Skin epidermis (tissue), 12 donors: Measurements from ENCODE around the gene SLC12A5.

ENCODE experiments used
- H3K27ac ChIP-seq, 21 experiments: fragments of 200-600 bp; sonication (generic) in 11 of 21; one replicate each; pipeline ENCODE4 v1.5.0; 2020; ENCODE audit warnings: mild to moderate bottlenecking in 3 of 21, inconsistent platforms in 2 of 21, moderate library complexity in 2 of 21
- H3K4me3 ChIP-seq, 7 experiments: fragments of 200-600 bp; sonication (generic) in 2 of 7; one replicate each; pipeline ENCODE4 v1.5.0; 2020; ENCODE audit warnings: inconsistent platforms in 2 of 7, mild to moderate bottlenecking in 2 of 7, moderate library complexity in 1 of 7

Gene SLC12A5

DNA sequence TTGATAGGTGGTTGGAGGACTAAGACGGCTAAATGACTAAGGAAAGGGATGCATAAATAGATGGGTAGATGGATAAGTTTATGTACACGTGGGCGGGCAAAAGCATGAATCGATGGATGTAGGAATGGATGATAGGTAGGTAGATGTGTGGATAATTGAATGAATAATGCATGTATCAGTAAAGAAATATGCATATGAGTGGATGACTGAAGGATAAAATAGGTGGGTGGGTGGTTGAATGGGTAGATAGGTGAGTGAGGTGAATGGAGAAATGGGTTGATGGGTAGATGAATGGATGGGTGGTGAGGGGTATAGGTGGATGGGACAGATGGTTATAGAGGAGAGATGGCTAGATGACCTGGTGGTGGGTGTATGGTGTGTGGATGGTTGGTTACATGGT is 20.2 kb downstream of the SLC12A5 start:
- H3K27ac ChIP-seq = no peak overlapping the region
- no peak overlapping the region for H3K4me3 ChIP-seq

DNA sequence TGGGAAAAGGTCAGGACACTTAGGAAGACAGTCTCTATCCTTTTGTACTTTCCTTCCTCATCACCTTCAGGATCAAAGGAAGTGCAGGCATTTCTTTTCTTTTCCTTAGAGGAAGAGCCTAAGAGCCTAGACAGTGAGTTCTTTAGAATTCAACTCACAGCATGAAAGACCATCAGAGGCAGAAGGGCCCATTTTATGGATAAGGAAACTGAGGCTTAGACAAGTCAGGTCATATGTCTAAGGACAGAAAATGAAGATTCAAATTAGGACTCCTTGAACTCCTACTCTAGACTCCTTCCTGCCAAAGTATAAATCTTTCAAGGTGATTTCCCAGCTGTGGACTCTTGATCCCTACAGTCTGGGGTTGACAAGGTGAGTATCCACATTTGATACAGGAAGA is 20.8 kb downstream of the SLC12A5 start:
- no peak overlapping the region for H3K27ac ChIP-seq
- H3K4me3 ChIP-seq = no peak overlapping the region

DNA sequence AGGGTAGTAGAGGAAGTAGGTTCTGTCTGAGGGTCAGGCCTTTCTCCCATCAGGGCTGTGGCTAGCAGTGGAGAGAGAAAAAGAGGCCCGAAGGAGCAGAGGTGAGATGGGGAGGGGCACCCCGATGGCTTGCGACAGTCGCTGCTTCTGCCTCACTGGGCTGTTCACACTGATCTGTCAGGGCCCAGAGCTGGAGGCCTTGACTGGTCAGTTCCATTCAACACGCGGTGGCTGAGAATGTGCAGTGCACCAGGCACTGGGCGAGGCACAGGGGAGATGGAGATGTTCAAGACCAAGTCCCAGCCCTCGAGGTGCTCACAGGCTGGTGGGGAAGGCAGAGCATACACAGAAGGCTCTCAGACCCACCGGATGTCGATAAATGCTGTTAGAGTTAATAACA is 21.4 kb downstream of the SLC12A5 start:
- H3K27ac ChIP-seq = no peak overlapping the region
- no peak overlapping the region for H3K4me3 ChIP-seq

DNA sequence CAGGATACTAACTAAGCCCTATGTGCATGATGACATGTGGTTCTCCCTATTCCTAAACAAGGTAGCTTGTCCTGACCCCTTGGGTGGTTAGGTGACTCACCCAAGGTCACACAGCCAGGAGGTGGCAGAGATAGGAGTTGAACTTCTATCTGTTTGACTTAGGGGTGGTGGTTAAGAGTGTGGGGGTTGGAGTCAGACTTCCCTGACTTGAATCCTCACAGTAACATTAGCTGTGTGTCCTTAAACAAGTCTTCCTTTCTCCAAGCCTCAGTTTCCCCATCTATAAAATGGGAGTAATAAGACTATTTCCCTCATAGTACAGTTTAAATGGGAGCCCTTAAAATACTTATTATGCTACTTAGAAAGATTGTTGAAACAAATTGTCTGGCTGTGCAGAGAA is 21.9 kb downstream of the SLC12A5 start:
- no peak overlapping the region for H3K27ac ChIP-seq

DNA sequence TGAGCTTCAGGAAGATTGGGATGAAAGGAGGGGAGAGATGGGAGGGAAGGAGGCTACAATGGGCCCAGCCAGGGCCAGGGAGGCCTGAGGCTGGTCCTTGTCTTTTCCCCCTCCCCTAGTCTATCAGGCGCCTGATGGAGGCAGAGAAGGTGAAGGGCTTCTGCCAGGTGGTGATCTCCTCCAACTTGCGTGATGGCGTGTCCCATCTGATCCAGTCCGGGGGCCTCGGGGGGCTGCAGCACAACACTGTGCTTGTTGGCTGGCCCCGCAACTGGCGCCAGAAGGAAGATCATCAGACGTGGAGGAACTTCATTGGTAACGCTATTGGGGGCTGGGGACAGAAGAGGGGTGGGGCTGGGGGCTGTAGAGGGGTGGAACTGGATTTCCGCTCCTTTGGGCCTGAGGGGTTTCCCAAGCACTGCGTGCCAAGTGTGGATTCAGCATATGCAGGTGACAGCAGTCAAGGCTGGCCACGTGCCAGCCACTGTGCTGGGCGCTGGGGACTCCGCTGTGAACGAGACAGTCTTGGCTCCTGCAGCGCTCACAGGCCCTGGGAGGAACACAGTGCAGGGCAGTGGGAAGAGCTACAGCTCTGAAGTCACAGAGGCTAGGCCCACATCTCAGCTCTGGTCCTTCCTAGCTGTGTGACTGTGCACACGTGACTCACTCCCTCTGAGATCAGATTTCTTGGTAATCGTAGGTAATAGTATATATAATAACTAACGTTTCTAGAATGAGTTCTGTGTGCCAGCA is 22.7 kb downstream of the SLC12A5 start:
- Histone ChIP-seq H3K27ac (no peak overlapping the region), H3K4me3 (no peak overlapping the region)

More for the DNA sequence above, 21.9 kb downstream of the SLC12A5 start:
- H3K4me3 ChIP-seq = no peak overlapping the region

DNA sequence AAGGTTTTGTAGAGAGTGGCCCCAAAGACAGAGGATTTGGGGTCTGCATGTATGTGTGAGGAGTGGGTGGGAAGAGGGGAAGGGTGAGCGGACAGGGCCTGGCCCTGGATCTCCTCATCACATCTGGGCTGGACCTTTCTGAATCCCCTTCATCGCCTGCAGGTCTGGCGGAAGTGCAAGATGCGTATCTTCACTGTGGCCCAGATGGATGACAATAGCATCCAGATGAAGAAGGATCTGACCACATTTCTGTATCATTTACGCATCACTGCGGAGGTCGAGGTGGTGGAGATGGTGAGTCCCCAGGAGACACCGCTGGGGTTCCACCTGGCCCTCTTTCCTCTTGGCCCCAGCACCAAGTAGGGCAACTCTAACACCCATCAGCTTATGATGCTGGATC is 24.4 kb downstream of the SLC12A5 start:
- H3K4me3 ChIP-seq = no peak overlapping the region
- H3K27ac ChIP-seq = no peak overlapping the region

DNA sequence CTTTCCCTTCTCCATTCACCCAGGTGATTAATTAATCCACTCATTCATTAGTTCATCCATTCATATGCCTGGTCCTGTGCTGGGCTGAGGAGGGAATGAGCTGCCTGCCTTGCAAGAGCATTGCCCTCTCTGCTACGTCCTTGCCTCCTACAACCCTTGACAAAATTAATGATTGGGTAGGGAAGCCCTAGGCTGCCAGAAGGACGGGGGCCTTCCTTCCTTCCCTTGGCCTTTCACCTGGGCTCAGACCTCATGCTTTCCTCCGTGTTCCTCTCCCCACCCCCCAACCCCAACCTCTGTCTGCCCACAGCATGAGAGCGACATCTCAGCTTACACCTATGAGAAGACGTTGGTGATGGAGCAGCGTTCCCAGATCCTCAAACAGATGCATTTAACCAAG is 25.6 kb downstream of the SLC12A5 start:
- H3K4me3 ChIP-seq = no peak overlapping the region
- no peak overlapping the region for H3K27ac ChIP-seq

DNA sequence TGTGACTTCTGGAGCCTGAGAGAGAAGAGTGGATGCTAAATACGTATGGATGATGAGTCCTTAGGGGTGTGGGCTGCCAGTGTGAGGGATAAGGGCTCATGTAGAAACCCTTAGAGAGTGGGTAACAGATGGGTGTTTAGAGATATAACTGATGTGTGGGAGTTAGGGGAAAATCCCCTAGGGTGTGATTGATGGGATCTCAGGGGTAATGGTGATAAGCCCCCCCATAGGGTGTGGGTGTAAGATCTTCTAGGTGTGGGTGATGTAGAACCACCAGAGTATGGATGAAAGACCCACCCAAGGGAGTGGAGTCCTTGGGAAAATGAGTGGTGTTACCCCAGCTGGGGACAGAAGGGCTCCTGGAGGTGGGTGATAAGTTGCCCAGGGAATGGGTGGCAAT is 26.3 kb downstream of the SLC12A5 start:
- Histone ChIP-seq H3K4me3 (no peak overlapping the region), H3K27ac (no peak overlapping the region)

DNA sequence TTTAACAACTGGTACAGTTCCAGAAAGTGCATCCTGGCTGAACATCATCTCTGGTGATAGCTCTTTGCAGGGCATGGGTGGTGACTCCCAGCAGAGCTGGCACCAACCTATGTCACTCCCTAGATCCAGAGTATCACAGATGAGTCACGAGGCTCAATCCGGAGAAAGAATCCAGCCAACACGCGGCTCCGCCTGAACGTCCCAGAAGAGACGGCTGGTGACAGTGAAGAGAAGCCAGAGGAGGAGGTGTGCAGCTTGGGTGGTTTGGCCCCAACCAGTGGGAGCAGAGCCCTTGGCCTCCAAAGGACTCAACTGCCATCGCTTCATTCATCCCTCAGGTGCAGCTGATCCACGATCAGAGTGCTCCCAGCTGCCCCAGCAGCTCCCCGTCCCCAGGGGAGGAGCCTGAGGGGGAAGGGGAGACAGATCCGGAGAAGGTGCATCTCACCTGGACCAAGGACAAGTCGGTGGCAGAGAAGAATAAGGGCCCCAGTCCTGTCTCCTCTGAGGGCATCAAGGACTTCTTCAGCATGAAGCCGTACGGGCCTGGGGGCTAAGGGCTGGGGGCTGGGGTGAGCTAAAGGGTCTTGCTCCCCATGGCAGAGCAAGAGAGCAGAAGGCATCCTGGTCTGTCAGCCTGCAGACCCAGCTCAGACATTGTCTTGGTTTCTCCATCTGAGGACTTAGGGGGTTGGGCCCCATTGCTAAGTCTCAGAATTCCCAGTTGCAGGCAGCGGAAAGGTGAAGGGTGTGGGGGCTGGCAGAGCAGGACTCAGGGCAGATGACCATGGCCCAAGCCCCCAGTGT is 27.2 kb downstream of the SLC12A5 start:
- H3K27ac ChIP-seq = no peak overlapping the region
- no peak overlapping the region for H3K4me3 ChIP-seq

DNA sequence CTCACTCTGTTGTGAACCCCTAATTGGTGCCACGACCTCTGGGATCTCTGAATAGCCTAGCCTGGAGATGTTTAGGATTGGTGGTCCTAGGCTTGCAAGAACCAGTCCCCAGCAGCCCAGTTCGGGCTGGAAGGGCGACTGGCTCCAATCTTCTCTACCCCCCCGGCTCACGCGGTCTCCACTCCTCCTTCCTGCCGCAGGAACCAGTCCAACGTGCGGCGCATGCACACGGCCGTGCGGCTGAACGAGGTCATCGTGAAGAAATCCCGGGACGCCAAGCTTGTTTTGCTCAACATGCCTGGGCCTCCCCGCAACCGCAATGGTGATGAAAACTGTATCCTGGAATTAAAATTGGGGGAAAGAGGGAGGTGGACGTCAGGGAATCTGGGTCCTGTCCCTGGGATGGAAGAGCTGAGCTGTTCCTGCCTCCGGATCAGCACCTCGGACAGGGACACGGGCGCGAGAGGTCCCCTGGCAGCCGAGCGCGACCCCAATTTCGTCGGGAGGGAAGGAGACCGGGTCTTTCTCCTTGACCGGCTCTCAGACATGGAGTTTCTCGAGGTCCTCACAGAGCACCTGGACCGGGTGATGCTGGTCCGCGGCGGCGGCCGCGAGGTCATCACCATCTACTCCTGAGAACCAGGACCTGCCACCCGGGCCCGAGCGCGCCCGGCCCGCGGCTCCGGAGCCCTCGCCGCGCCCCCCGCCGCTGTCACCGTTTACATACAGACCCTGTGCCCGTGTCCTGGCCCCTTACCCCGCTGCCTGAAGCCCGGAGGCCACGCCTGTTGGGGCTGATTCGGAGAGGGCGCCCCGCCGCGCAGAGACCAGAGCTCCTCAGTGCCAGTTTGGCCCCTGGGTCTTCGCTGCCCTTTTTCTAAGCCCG is 28.2 kb downstream of the SLC12A5 start:
- Histone ChIP-seq H3K4me3 (peak overlapping the region in 1 of 7 experiments; percentile 15), H3K27ac (no peak overlapping the region)

DNA sequence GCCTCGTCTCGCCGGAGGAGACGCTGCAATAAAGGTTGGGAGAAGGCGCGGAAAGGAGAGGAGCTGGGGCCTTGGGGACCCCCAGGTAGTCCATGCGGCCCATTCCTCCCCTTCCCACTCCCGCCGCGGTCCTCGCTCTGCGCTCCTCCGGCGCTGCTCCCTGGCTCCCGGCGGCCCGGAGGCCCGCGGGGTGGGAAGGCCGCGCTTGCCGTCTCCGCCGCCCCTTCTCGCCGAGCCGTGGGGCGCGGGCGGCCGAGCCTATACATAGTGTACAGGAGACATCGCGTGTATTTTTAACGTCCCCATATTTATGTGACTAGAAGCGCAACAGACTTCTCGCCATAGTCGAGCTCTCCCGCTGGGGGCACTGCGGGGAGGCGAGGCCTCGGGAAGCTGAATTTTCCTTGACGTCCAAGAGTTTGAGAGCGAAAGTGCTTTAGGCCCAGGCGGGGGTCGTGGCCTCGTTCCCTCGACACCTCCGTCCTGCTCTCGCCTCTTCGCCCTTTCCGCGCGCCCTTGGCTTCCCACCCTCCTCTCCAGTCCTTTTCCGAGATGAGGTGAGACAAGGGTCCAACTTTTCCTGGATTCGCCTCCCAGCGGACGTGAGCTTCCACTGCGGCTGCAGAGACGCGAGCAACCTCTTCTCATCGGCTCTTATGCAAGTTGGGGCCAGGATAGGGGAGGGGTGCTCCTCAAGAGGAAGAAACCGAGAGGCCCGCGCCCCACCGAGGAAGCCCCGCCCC is 29.0 kb downstream of the SLC12A5 start:
- Histone ChIP-seq H3K4me3 (peak overlapping the region in 5 of 7 experiments; percentile 8 to 17 (median 12)), H3K27ac (no peak overlapping the region)

DNA sequence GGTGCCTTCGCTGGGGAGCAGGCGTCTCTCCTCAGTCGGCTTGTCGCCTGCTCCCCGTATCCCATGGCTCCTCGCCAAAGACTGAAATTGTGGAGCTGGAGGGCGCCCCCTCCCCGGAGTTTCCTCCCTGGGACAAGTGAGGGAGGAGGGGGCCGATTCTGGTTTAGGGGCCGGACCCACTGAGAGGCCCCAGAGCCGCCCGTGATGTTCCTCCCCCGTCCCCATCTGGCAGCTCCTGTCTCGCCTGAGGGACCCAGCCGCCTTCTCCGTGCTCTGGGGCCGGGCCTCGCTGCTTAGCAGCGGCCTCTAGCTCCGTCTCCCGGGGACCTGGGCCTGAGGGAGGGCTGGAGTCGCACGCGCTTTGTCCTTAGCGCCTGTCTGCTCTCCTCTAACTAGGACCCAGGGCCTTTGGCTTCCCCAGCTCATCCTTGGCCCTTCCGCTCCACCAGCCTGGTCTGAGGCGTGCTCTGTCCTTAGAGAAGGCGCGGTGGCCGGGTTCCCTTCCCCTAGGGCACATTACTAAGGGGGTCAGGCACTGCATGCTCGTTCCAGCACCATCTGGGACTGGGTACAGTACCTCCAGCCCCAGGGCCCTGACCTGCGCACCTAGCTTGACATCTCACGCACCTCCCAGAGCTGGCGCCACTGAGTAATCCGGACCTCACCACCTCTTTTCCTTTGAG is 29.7 kb downstream of the SLC12A5 start:
- H3K4me3 ChIP-seq = peak overlapping the region in 5 of 7 experiments; percentile 8 to 17 (median 12)
- H3K27ac ChIP-seq = no peak overlapping the region

DNA sequence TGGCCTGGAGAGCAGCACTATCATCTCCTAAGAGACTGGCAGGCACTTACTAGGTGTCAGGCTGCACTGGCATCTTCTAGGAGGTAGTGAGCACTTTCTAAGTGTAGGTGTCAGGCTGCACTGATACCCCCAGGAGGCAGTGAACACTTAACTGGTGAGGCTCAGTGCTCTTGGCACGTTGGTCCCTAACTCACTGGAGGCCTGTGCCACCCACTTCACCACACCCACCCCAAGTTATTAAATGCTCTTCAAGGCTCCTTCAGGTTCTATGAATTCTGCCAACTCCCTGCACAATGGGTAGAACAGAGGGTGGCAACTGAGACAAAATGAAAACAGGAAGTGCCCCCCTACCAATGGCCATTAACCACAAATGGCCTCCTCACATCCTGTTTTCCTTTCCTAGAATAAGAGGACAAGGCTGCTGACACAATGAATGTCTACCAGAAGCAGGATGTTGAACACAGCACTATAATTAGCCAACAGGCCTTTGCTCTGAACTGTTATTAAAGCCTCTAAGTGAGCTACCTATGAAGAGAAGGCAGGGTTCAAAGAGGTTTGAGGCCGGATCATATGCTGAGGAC is 31.4 kb downstream of the SLC12A5 start:
- no peak overlapping the region for H3K4me3 ChIP-seq
- H3K27ac ChIP-seq = peak overlapping the region in 7 of 21 experiments; percentile 24 to 74 (median 58)

DNA sequence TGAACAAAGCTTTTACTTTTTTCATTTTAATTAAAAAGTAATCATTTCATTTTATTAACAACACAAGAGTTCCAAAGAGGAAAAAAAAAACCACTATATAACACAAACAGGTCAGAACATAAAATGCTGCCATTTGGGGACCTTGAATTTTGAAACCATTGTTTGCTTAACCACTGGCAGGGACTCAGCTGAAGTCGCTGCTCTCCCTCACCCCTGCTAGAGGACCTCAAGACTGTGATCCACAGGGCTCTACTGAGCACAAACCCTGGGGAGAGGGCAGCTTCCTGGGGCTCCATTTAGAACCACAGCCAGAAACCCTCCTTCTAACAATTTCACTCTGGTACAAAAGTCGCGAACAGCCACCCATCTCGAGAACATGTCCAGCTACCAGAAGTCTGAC is 32.0 kb downstream of the SLC12A5 start:
- peak overlapping the region in 12 of 21 experiments; percentile 7 to 74 (median 44) for H3K27ac ChIP-seq
- H3K4me3 ChIP-seq = no peak overlapping the region

DNA sequence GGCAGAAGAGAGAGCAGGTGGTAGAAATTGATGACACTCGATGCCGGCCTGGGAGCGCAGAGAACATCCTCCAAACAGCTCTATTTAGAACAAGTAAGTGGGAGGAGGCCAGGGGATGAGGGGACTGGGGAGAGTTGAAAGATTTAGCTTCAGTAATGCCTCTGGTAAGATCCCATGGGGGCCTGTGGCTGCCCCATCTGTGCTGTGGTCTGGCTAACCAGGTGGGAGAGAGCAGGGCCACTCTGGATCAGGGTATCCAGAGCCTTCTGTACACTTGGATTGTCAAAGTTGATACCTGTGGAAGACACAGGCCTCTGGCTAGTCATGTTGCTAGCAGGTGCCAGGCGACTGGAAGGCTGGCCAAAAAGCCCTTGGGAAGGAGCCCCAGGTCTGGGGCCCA is 33.1 kb downstream of the SLC12A5 start:
- Histone ChIP-seq H3K27ac (peak overlapping the region in 2 of 21 experiments; percentile 57 to 58), H3K4me3 (no peak overlapping the region)

DNA sequence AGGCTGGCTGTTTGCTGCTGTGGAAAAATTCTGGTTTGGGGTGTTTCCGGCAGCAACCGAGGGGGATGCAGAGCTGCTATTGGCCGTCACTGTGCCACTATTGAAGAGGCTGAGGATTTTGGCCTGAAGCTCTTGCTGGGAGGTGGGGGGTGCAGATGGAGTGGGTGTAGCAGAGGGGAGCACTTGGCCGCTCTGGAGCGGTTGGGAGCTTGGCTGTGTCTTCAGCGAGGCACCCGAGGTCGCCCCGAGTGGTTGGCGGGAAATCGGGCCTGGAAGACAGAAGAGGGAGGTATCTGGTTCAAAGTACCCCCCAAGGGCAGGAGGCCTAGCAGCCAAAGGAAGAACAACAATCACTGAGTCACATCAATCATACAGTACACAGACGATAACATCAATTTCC is 33.6 kb downstream of the SLC12A5 start:
- H3K27ac ChIP-seq = no peak overlapping the region
- H3K4me3 ChIP-seq = no peak overlapping the region

DNA sequence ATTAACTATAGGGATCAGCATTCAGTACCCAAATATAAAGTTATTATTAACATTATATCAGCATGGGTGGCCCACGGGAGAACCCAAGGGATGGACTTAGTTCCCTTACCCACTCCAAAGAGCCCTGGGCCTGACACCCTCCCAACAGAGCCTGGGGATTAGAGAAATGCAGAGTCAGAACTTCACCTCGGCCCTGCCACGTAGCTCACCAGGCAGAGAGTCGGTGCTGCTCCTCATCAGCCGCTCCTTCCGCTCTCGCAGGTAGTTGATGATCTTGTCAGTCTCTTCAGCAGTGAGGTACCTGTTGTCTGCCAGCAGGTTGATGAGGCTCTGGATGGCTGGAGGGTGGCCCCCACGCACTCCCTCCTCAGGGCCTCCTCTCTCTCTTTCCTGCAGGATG is 34.1 kb downstream of the SLC12A5 start:
- no peak overlapping the region for H3K4me3 ChIP-seq
- no peak overlapping the region for H3K27ac ChIP-seq

DNA sequence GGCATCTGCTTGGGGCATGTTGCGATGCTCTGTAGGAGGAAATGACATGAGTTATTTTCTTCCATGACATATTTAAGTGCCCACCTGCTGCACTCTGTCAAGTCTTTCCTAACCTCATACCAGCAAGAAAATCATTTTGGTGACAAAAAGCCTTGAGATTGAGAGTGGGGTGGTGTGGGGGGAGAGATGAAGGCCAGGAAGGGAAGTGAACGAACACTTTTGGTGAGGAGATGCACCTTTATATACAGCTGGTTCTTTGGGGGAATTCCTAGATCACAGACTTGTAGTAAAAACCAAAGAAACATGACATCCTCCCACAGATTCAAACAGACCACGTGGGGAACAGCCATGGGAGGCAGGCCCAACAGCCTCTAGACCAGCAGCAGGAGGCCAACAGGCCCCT is 34.6 kb downstream of the SLC12A5 start:
- Histone ChIP-seq H3K27ac (no peak overlapping the region), H3K4me3 (no peak overlapping the region)

DNA sequence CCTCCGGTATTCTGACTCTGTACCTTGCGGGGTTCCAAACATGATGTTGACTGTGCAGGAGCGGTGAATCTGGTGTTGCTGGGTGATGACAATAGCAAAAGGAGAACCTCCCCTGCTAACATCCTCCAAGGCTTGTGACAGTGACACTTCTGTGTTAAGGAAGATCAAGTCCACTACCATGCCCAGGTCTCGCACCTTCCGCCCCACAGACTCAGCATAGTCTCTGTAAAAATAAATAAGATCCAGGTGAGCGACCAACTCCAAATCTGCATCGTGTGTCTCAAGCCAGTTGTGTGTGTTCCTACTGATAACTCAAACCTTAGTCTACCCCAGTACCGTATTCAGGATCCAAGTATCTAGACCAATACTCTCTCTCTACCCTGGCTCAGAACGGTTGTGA is 36.0 kb downstream of the SLC12A5 start:
- H3K27ac ChIP-seq = no peak overlapping the region
- H3K4me3 ChIP-seq = no peak overlapping the region
